PC-9 (cell line): ENCODE results near the gene NAA10. TPM values are rescaled to one million over a fixed set of nuclear protein-coding genes. Genes with fewer than 3 reads are reported as not detected.

Experiments
- BruUV-seq: library from RNA; stranded (reverse); fragments of 400-500 nt; replicated peaks from 2 replicates; lab custom pipeline; 2021; lab: Mats Ljungman, UMichigan
- CTCF ChIA-PET: fragments of 300-600 bp; sonication (Branson Sonifier 250); formaldehyde crosslinking; loops from one replicate; lab custom pipeline; 2022; ENCODE audit warnings: antibody characterized with exemption; lab: Charles Lee
- POLR2A ChIA-PET: fragments of 300-600 bp; sonication (Branson Sonifier 250); formaldehyde crosslinking; loops from one replicate; lab custom pipeline; 2022; ENCODE audit warnings: antibody characterized with exemption; ENCODE audit not compliant: unreplicated experiment; lab: Charles Lee
- DNase-seq, 2 experiments: peaks; one replicate each; pipeline versions ENCODE4 v3.0.0 to v3.0.0-alpha.2; 2015 to 2022; ENCODE audit warnings: mixed read lengths in 1 of 2
- H2AFZ ChIP-seq: fragments of 200-600 bp; sonication (generic); 2 replicates; pipeline ENCODE4 v1.8.1; 2017; ENCODE audit warnings: antibody characterized with exemption
- H3F3A ChIP-seq: fragments of 200-600 bp; sonication (generic); 2 replicates; pipeline ENCODE4 v1.8.1; 2017; ENCODE audit warnings: antibody characterized with exemption, mild to moderate bottlenecking, low read depth; ENCODE audit not compliant: insufficient read depth
- H3K27ac ChIP-seq: fragments of 200-600 bp; sonication (generic); 2 replicates; pipeline ENCODE4 v1.6.1; 2016; ENCODE audit warnings: mixed run types
- H3K27me3 ChIP-seq: fragments of 200-600 bp; sonication (generic); 2 replicates; pipeline ENCODE4 v1.6.1; 2016; ENCODE audit warnings: low read depth, mixed run types; ENCODE audit not compliant: insufficient read depth
- H3K36me3 ChIP-seq: fragments of 200-600 bp; sonication (generic); 2 replicates; pipeline ENCODE4 v1.6.1; 2016; ENCODE audit warnings: low read depth, mixed run types
- H3K4me1 ChIP-seq: fragments of 200-600 bp; sonication (generic); replicated peaks from 2 replicates; pipeline ENCODE4 v1.6.1; 2016; ENCODE audit warnings: mixed run types; ENCODE audit not compliant: insufficient read depth
- H3K4me2 ChIP-seq: fragments of 200-600 bp; sonication (generic); 2 replicates; pipeline ENCODE4 v1.6.1; 2017; ENCODE audit warnings: mixed run types
- H3K4me3 ChIP-seq: fragments of 200-600 bp; sonication (generic); 2 replicates; pipeline ENCODE4 v1.6.1; 2016; ENCODE audit warnings: mixed run types
- H3K79me2 ChIP-seq: fragments of 200-600 bp; sonication (generic); 2 replicates; pipeline ENCODE4 v1.6.1; 2017; ENCODE audit warnings: low read depth, mixed run types
- H3K9me2 ChIP-seq: fragments of 200-600 bp; sonication (generic); 2 replicates; pipeline ENCODE4 v1.8.1; 2017; ENCODE audit warnings: mild to moderate bottlenecking; ENCODE audit not compliant: insufficient read depth
- H3K9me3 ChIP-seq: fragments of 200-600 bp; sonication (generic); 2 replicates; pipeline ENCODE4 v1.8.1; 2016; ENCODE audit warnings: low read depth; ENCODE audit not compliant: insufficient read depth
- H4K20me1 ChIP-seq: fragments of 200-600 bp; sonication (generic); 2 replicates; pipeline ENCODE4 v1.8.1; 2017; ENCODE audit not compliant: insufficient read depth
- CTCF ChIP-seq: fragments of 200-600 bp; sonication (generic); conservative IDR thresholded peaks from 2 replicates; pipeline ENCODE4 v1.6.1; 2017; ENCODE audit warnings: mixed run types, antibody characterized with exemption, mild to moderate bottlenecking, moderate library complexity
- EZH2 ChIP-seq: fragments of 200-600 bp; sonication (generic); IDR thresholded peaks from 2 replicates; pipeline ENCODE4 v1.8.0; 2017; ENCODE audit warnings: antibody characterized with exemption, low read depth
- intact Hi-C: fragments of 100-400 bp; cut with micrococcal nuclease; formaldehyde crosslinking; loops from one replicate; pipeline ENCODE4 v1.10.0; 2022; ENCODE audit not compliant: unreplicated experiment
- total RNA-seq: library from RNA; stranded (reverse); gene quantifications from 2 replicates; pipeline ENCODE4 v1.2.3, GENCODE V29; 2021

Gene NAA10
- total RNA-seq, 1 experiment from 2014 or later, result 181 TPM

GRCh38 chrX:153971450-153972367 lies 36.9 kb upstream of the NAA10 start, which contains the start of gene HCFC1:
HCFC1 (minus strand) TSS chrX:153971818; CDS start chrX:153970840, 978 bp downstream.
- Histone ChIP-seq H3K27ac (peak within 1 kb of the TSS; percentile 99), H3K9me2 (no peaks in the 10 kb centered on the region), H3K9me3 (no peaks in the 10 kb centered on the region), H3F3A (peaks cover 9% of the 10 kb centered on the region; the same call in 1 of the 2 replicates), H3K36me3 (no peaks in the 10 kb centered on the region), H3K4me2 (peak within 1 kb of the TSS; percentile 89), H2AFZ (peak within 1 kb of the TSS; percentile 55), H3K4me3 (peak within 1 kb of the TSS; percentile 92), H4K20me1 (peaks cover 31% of the 10 kb centered on the region), H3K79me2 (peaks cover 55% of the 10 kb centered on the region), H3K27me3 (no peaks in the 10 kb centered on the region), H3K4me1 (peaks cover 13% of the 10 kb centered on the region)
- DNase-seq, result peak; percentile 75 to 90
- ChIA-PET POLR2A (interaction anchor here (0.5 to 1.0 kb wide), 4 partner anchors 27 to 519 kb away, joined by 4 to 22 read pairs (median 8); partner anchors contain the start of genes AVPR2 and SLC10A3), CTCF (no interaction called here)
- BruUV-seq, result no TSS peak
- TF ChIP-seq EZH2 (no peak), CTCF (no peak)
- intact Hi-C loops, result loop anchor here (1.0 to 2.0 kb wide), 4 partner anchors 31 to 576 kb away; partner anchors contain the start of genes EMD, IKBKG and MECP2

- H3K36me3 ChIP-seq, result no peaks in the 10 kb centered on the region
- peaks cover 13% of the 10 kb centered on the region for H3K4me1 ChIP-seq
- ChIA-PET POLR2A (interaction anchor here (0.5 to 1.0 kb wide), 4 partner anchors 26 to 576 kb away, joined by 6 to 22 read pairs (median 8); partner anchors contain the start of genes IKBKG and SLC10A3), CTCF (no interaction called here)
- H2AFZ ChIP-seq, result peak overlapping the region; percentile 49; the same call in 1 of the 2 replicates
- peak; percentile 65 to 94 for DNase-seq
- intact Hi-C loops, result loop anchor here (1.0 to 2.0 kb wide), 4 partner anchors 32 to 576 kb away; partner anchors contain the start of genes EMD, IKBKG and MECP2
- H3K27me3 ChIP-seq, result no peaks in the 10 kb centered on the region
- TF ChIP-seq EZH2 (no peak), CTCF (no peak)
- H3K27ac ChIP-seq, result peak overlapping the region; percentile 99
- peaks cover 38% of the 10 kb centered on the region for H4K20me1 ChIP-seq
- H3K4me2 ChIP-seq, result peak overlapping the region; percentile 89
- BruUV-seq, result no TSS peak
- H3K9me2 ChIP-seq, result no peaks in the 10 kb centered on the region
- no peaks in the 10 kb centered on the region for H3K9me3 ChIP-seq
- peaks cover 9% of the 10 kb centered on the region; the same call in 1 of the 2 replicates for H3F3A ChIP-seq
- H3K4me3 ChIP-seq, result peak overlapping the region; percentile 92
- peaks cover 61% of the 10 kb centered on the region for H3K79me2 ChIP-seq
These were observed 36.2 kb upstream of the NAA10 start for GRCh38 chrX:153971124-153971449.

DNA sequence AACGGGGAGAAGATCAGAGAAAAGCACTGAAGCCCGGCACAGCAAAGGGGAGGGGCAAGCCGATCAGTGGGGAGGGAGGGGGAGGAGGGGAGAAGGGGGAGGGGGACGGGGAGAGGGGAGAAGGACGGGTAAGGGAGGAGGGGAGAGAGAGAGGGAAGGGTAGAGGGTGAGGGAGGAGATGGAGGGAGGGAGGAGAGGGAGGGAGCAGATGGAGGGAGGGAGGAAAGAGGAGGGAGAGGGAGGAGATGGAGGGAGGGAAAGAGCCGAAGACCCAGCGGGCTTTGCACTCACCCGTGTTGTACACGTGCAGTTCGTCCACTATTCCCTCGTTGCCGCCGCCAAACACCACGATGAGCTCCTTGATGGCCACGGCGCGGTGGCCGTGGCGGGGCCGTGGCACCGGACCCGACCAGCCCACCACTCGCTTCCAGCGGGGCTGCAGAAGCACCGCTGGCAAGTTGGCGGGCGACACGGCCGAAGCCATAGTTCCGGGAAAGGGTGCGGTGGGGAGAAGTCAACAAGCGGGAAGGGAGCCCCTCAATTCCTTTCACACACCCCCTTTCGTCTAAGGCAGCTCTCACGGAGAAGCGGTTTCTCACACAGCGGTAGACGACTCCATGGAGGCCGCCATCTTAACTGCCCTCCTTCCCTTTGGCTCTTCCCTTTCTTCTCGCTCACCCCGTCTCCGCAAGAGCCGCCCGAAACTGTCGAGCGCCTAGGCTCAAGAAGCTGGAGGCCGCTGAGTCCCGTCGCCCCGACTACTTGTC lies 35.7 kb upstream of the NAA10 start:
- H3K9me3 ChIP-seq, result no peaks in the 10 kb centered on the region
- POLR2A ChIA-PET, result interaction anchor here (0.5 to 1.0 kb wide), 4 partner anchors 25 to 577 kb away, joined by 6 to 22 read pairs (median 8); partner anchors contain the start of genes IKBKG and SLC10A3
- no peaks in the 10 kb centered on the region for H3K9me2 ChIP-seq
- intact Hi-C loops, result loop anchor here (1.0 to 2.0 kb wide), 4 partner anchors 32 to 577 kb away; partner anchors contain the start of genes EMD, IKBKG and MECP2
- TF ChIP-seq EZH2, result no peak
- no peak for TF ChIP-seq CTCF
- H3K4me3 ChIP-seq, result peak overlapping the region; percentile 92
- H3K79me2 ChIP-seq, result peaks cover 67% of the 10 kb centered on the region
- TSS peak; percentile 45 for BruUV-seq
- H3K4me1 ChIP-seq, result peaks cover 13% of the 10 kb centered on the region
- peaks cover 43% of the 10 kb centered on the region for H4K20me1 ChIP-seq
- peak overlapping the region; percentile 89 for H3K4me2 ChIP-seq
- H3K36me3 ChIP-seq, result no peaks in the 10 kb centered on the region
- H3K27me3 ChIP-seq, result no peaks in the 10 kb centered on the region
- peaks cover 9% of the 10 kb centered on the region; the same call in 1 of the 2 replicates for H3F3A ChIP-seq
- CTCF ChIA-PET, result interaction anchor here (0.6 kb wide), 2 partner anchors 127 to 851 kb away, joined by 4 to 5 read pairs; no protein-coding TSS in a partner anchor
- H2AFZ ChIP-seq, result no peak overlapping the region
- peak overlapping the region; percentile 99 for H3K27ac ChIP-seq
- DNase-seq, result peak in 1 of 2 experiments; percentile 33
